HG02852 (cell line): Measurements from ENCODE around the gene POLR1H.

Experiments used
- ATAC-seq: cut with Tn5 transposase; IDR thresholded peaks from one replicate; pipeline ENCODE4 v1.9.1; 2021; ENCODE audit warnings: mild to moderate bottlenecking, moderate library complexity; ENCODE audit not compliant: unreplicated experiment

The POLR1H gene

GRCh38 chr6:30061858-30062458, 893 bp downstream of the POLR1H start:
- no peak for ATAC-seq

- ATAC-seq = no peak
Measured at GRCh38 chr6:30062471-30063178, 1.6 kb downstream of the POLR1H start.

- ATAC-seq = no peak
Measured at GRCh38 chr6:30063315-30063714, 2.2 kb downstream of the POLR1H start.

GRCh38 chr6:30066082-30066481, 5.0 kb downstream of the POLR1H start:
- ATAC-seq = no peak

- ATAC-seq = peak; percentile 94
Measured at GRCh38 chr6:30066577-30067459, 5.8 kb downstream of the POLR1H start, which contains the start of gene PPP1R11. Gene PPP1R11, plus strand, starts transcription at chr6:30067198. Its CDS starts 213 bp downstream, at chr6:30067411.

GRCh38 chr6:30067460-30068139, 6.5 kb downstream of the POLR1H start:
- no peak for ATAC-seq

GRCh38 chr6:30071081-30071818, 10.2 kb downstream of the POLR1H start:
- no peak for ATAC-seq

- no peak for ATAC-seq
Measured at GRCh38 chr6:30071858-30072257, 10.8 kb downstream of the POLR1H start.

GRCh38 chr6:30073489-30074235, 12.6 kb downstream of the POLR1H start:
- ATAC-seq = no peak

- no peak for ATAC-seq
Measured at GRCh38 chr6:30074331-30075093, 13.4 kb downstream of the POLR1H start.

- no peak for ATAC-seq
Measured at GRCh38 chr6:30075094-30075789, 14.2 kb downstream of the POLR1H start, which contains the start of gene RNF39. Gene RNF39, minus strand, starts transcription at chr6:30075769. Its CDS starts 184 bp downstream, at chr6:30075585.

- ATAC-seq = no peak
Measured at GRCh38 chr6:30075790-30076732, 15.0 kb downstream of the POLR1H start.

GRCh38 chr6:30077218-30077617, 16.2 kb downstream of the POLR1H start:
- no peak for ATAC-seq

GRCh38 chr6:30087876-30088275, 26.8 kb downstream of the POLR1H start:
- no peak for ATAC-seq

GRCh38 chr6:30091577-30092381, 30.7 kb downstream of the POLR1H start:
- ATAC-seq = no peak

- no peak for ATAC-seq
Measured at GRCh38 chr6:30092852-30093543, 31.9 kb downstream of the POLR1H start.
